ENCODE measurements around the gene FOXI2.

Gene FOXI2

DNA sequence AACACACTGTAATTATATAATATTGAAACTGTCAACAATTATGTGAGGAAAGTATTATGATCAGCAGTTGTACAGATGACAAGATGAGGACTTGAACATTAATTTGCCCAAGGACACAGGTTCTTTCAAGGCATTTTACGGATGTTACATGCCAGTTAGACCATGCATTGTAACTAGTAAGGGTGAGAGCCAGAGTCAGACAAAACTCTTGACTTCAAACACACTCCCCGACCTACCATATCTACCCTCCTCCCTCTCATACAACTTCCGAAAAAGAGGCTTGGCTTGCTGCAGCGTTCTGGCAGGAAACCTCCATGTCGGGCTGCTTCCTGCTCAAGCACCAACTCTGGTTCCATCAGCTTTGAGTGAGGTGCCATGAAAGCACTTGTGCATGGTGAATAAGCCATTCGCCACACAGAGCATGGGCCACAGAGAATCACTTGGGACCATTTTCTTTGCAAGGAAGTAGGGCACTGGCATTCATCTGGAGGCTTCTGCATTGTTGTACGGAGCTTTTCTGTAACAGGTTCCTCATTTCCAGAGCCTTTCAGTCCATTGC lies 53.2 kb downstream of the FOXI2 start:
- H3K4me3 ChIP-seq (ENCODE audit: control insufficient read depth, low read depth, low read length), result no peak overlapping the region
- no peak for DNase-seq (ENCODE audit: low read depth)
- TF ChIP-seq, protein P1, sequence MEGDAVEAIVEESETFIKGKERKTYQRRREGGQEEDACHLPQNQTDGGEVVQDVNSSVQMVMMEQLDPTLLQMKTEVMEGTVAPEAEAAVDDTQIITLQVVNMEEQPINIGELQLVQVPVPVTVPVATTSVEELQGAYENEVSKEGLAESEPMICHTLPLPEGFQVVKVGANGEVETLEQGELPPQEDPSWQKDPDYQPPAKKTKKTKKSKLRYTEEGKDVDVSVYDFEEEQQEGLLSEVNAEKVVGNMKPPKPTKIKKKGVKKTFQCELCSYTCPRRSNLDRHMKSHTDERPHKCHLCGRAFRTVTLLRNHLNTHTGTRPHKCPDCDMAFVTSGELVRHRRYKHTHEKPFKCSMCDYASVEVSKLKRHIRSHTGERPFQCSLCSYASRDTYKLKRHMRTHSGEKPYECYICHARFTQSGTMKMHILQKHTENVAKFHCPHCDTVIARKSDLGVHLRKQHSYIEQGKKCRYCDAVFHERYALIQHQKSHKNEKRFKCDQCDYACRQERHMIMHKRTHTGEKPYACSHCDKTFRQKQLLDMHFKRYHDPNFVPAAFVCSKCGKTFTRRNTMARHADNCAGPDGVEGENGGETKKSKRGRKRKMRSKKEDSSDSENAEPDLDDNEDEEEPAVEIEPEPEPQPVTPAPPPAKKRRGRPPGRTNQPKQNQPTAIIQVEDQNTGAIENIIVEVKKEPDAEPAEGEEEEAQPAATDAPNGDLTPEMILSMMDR (conservative IDR thresholded peaks at IDR 0.05; ENCODE audit: control insufficient read depth, insufficient read depth, low read depth, low read length), result no peak
